Parathyroid adenoma (tissue), 2 donors: ENCODE measurements around the gene OR52A5.

Source experiments
- H2AFZ ChIP-seq: fragments of 300-600 bp; sonication (generic); one replicate; pipeline ENCODE4 v1.7.0; 2017; ENCODE audit warnings: antibody characterized with exemption, mild to moderate bottlenecking
- H3K27ac ChIP-seq: fragments of 300-600 bp; sonication (generic); one replicate; pipeline ENCODE4 v1.7.0; 2017
- H3K27me3 ChIP-seq: fragments of 300-600 bp; sonication (generic); one replicate; pipeline ENCODE4 v1.7.0; 2017; ENCODE audit warnings: low read length; ENCODE audit not compliant: control insufficient read depth, insufficient read depth
- H3K36me3 ChIP-seq: fragments of 300-600 bp; sonication (generic); one replicate; pipeline ENCODE4 v1.7.0; 2017; ENCODE audit warnings: low read length; ENCODE audit not compliant: control insufficient read depth, insufficient read depth
- H3K4me1 ChIP-seq: fragments of 300-600 bp; sonication (generic); one replicate; pipeline ENCODE4 v1.7.0; 2017; ENCODE audit warnings: control low read depth
- H3K4me2 ChIP-seq: fragments of 300-600 bp; sonication (generic); one replicate; pipeline ENCODE4 v1.7.0; 2017; ENCODE audit warnings: low read length
- H3K4me3 ChIP-seq: fragments of 300-600 bp; sonication (generic); one replicate; pipeline ENCODE4 v1.7.0; 2017; ENCODE audit warnings: low read depth, low read length
- H3K79me2 ChIP-seq: fragments of 300-600 bp; sonication (generic); one replicate; pipeline ENCODE4 v1.7.0; 2017; ENCODE audit warnings: control low read depth
- H3K9ac ChIP-seq: fragments of 300-600 bp; sonication (generic); one replicate; pipeline ENCODE4 v1.7.0; 2017; ENCODE audit warnings: mild to moderate bottlenecking
- H3K9me3 ChIP-seq: fragments of 300-600 bp; sonication (generic); one replicate; pipeline ENCODE4 v1.7.0; 2017; ENCODE audit warnings: low read length; ENCODE audit not compliant: control insufficient read depth
- CTCF ChIP-seq: fragments of 300-600 bp; sonication (generic); IDR thresholded peaks from one replicate; pipeline ENCODE4 v1.7.0; 2017; ENCODE audit warnings: antibody characterized with exemption, mild to moderate bottlenecking
- donor health status: primary hyperparathyroidism.

The OR52A5 gene

GRCh38 chr11:5092821-5093585, 45.2 kb downstream of the OR52A5 start:
- H3K4me1 ChIP-seq, result no peaks in the 10 kb centered on the region
- TF ChIP-seq CTCF, result no peak
- H3K79me2 ChIP-seq, result no peaks in the 10 kb centered on the region

GRCh38 chr11:5090668-5091067, 47.5 kb downstream of the OR52A5 start:
- Histone ChIP-seq H3K27me3 (no peaks in the 10 kb centered on the region), H3K4me3 (no peak overlapping the region), H3K9me3 (no peaks in the 10 kb centered on the region), H3K4me1 (no peaks in the 10 kb centered on the region), H3K9ac (no peak overlapping the region), H3K27ac (no peak overlapping the region), H2AFZ (no peak overlapping the region), H3K4me2 (no peak overlapping the region), H3K79me2 (no peaks in the 10 kb centered on the region), H3K36me3 (no peaks in the 10 kb centered on the region)
- no peak for TF ChIP-seq CTCF

More at GRCh38 chr11:5092821-5093585, 45.2 kb downstream of the OR52A5 start:
- H3K36me3 ChIP-seq, result no peaks in the 10 kb centered on the region
- no peak overlapping the region for H3K9ac ChIP-seq
- H3K4me2 ChIP-seq, result no peak overlapping the region
- no peaks in the 10 kb centered on the region for H3K9me3 ChIP-seq
- H2AFZ ChIP-seq, result no peak overlapping the region
- no peaks in the 10 kb centered on the region for H3K27me3 ChIP-seq
- no peak overlapping the region for H3K4me3 ChIP-seq
- H3K27ac ChIP-seq, result no peak overlapping the region

- TF ChIP-seq CTCF, result no peak
- Histone ChIP-seq H3K4me1 (no peaks in the 10 kb centered on the region), H3K27ac (no peak overlapping the region), H3K9ac (no peak overlapping the region), H3K4me2 (no peak overlapping the region), H3K9me3 (no peaks in the 10 kb centered on the region), H3K36me3 (no peaks in the 10 kb centered on the region), H3K4me3 (no peak overlapping the region), H2AFZ (no peak overlapping the region), H3K27me3 (no peaks in the 10 kb centered on the region), H3K79me2 (no peaks in the 10 kb centered on the region)
These were observed 49.6 kb downstream of the OR52A5 start for GRCh38 chr11:5088556-5088955.

- TF ChIP-seq CTCF, result no peak
- no peaks in the 10 kb centered on the region for H3K4me1 ChIP-seq
These were observed 54.6 kb downstream of the OR52A5 start for GRCh38 chr11:5083602-5084001.

GRCh38 chr11:5081405-5081804, 56.8 kb downstream of the OR52A5 start:
- Histone ChIP-seq H3K27ac (no peak overlapping the region), H2AFZ (no peak overlapping the region), H3K4me3 (no peak overlapping the region), H3K36me3 (no peaks in the 10 kb centered on the region), H3K9me3 (no peaks in the 10 kb centered on the region), H3K27me3 (no peaks in the 10 kb centered on the region), H3K9ac (no peak overlapping the region), H3K79me2 (no peaks in the 10 kb centered on the region), H3K4me2 (no peak overlapping the region), H3K4me1 (no peaks in the 10 kb centered on the region)
- TF ChIP-seq CTCF, result no peak

More at GRCh38 chr11:5083602-5084001, 54.6 kb downstream of the OR52A5 start:
- Histone ChIP-seq H3K4me2 (no peak overlapping the region), H3K36me3 (no peaks in the 10 kb centered on the region), H3K27ac (no peak overlapping the region), H3K79me2 (no peaks in the 10 kb centered on the region), H3K9me3 (no peaks in the 10 kb centered on the region), H3K9ac (no peak overlapping the region), H3K27me3 (no peaks in the 10 kb centered on the region), H3K4me3 (no peak overlapping the region), H2AFZ (no peak overlapping the region)
